NCI-H748 treated with DMSO at 0.1 percent for 48 hours (cell line): ENCODE data around the gene AMZ2.
"Not testable (repeated sequence)": the region's sequence is repeated elsewhere in the genome, so short reads cannot be mapped to it uniquely, and the experiment has no call there.

Experiments
- DNase-seq: peaks from one replicate; lab custom pipeline; 2025; lab: John Stamatoyannopoulos, UW

Gene AMZ2

GRCh38 chr17:68220186-68220585, 27.7 kb upstream of the AMZ2 start:
- not testable (repeated sequence) for DNase-seq

GRCh38 chr17:68220786-68221185, 27.1 kb upstream of the AMZ2 start:
- DNase-seq: not testable (repeated sequence)

GRCh38 chr17:68221786-68222185, 26.1 kb upstream of the AMZ2 start:
- DNase-seq: no peak

- DNase-seq: no peak
Measured at GRCh38 chr17:68222606-68223005, 25.2 kb upstream of the AMZ2 start.

- not testable (repeated sequence) for DNase-seq
Measured at GRCh38 chr17:68225055-68225454, 22.8 kb upstream of the AMZ2 start.

GRCh38 chr17:68228039-68228680, 19.7 kb upstream of the AMZ2 start:
- not testable (repeated sequence) for DNase-seq

- DNase-seq: no peak
Measured at GRCh38 chr17:68228817-68229570, 18.8 kb upstream of the AMZ2 start.

GRCh38 chr17:68229619-68230018, 18.2 kb upstream of the AMZ2 start:
- no peak for DNase-seq

- not testable (repeated sequence) for DNase-seq
Measured at GRCh38 chr17:68231131-68231530, 16.7 kb upstream of the AMZ2 start.

GRCh38 chr17:68231541-68231940, 16.3 kb upstream of the AMZ2 start:
- DNase-seq: no peak

GRCh38 chr17:68232741-68233140, 15.1 kb upstream of the AMZ2 start:
- not testable (repeated sequence) for DNase-seq

- DNase-seq: not testable (repeated sequence)
Measured at GRCh38 chr17:68234726-68235335, 13.0 kb upstream of the AMZ2 start.

GRCh38 chr17:68235336-68235791, 12.5 kb upstream of the AMZ2 start:
- DNase-seq: not testable (repeated sequence)

- DNase-seq: not testable (repeated sequence)
Measured at GRCh38 chr17:68237369-68238163, 10.3 kb upstream of the AMZ2 start.

- no peak for DNase-seq
Measured at GRCh38 chr17:68238164-68238870, 9.5 kb upstream of the AMZ2 start.

GRCh38 chr17:68238871-68239253, 9.0 kb upstream of the AMZ2 start:
- no peak for DNase-seq

GRCh38 chr17:68239632-68240366, 8.0 kb upstream of the AMZ2 start:
- DNase-seq: no peak

GRCh38 chr17:68246271-68247028, 1.4 kb upstream of the AMZ2 start:
- no peak for DNase-seq

- no peak for DNase-seq
Measured at GRCh38 chr17:68248199-68248825, 469 bp downstream of the AMZ2 start.

GRCh38 chr17:68248891-68249290, 1.0 kb downstream of the AMZ2 start:
- no peak for DNase-seq
